Gastroesophageal sphincter (tissue), 3 donors: Measurements from ENCODE around the gene ARHGEF4.

Experiments
- CTCF ChIP-seq, 4 experiments: fragments of 200-600 bp in 2 of 4; fragments of 450-650 bp in 2 of 4; sonication (generic) in 1 of 4; IDR thresholded peaks; one replicate each; pipeline ENCODE4 v1.5.1; 2017 to 2019; ENCODE audit warnings: antibody characterized with exemption in 4 of 4, mild to moderate bottlenecking in 2 of 4, moderate library complexity in 2 of 4
- POLR2A ChIP-seq, 2 donors: fragments of 450-650 bp; IDR thresholded peaks; one replicate each; pipeline ENCODE4 v1.6.1; 2017; ENCODE audit warnings: antibody characterized with exemption in 2 of 2, mild to moderate bottlenecking in 2 of 2, moderate library complexity in 1 of 2
- POLR2AphosphoS5 ChIP-seq: sonication (generic); formaldehyde crosslinking; IDR thresholded peaks from one replicate; pipeline ENCODE4 v1.6.1; 2017; ENCODE audit warnings: antibody characterized with exemption

GRCh38 chr2:130911482-130911881 is 74.8 kb downstream of the ARHGEF4 start:
- TF ChIP-seq POLR2A (IDR thresholded peaks at IDR 0.05), result no peak
- TF ChIP-seq POLR2AphosphoS5, result no peak
- no peak for TF ChIP-seq CTCF (IDR thresholded peaks at IDR 0.05)
